ENCODE results near the gene PDZRN4.
"Not testable (repeated sequence)": the region's sequence is repeated elsewhere in the genome, so short reads cannot be mapped to it uniquely, and the experiment has no call there.

GRCh38 chr12:41615174-41615573 lies 427.1 kb downstream of the PDZRN4 start:
- not testable (repeated sequence) for TF ChIP-seq CTCF, POLR2A (IDR thresholded peaks at IDR 0.05)

Measured in adrenal gland (tissue), 5 donors.